Fibroblast of villous mesenchyme (primary cell): ENCODE results near the gene CDK6. TPM values are rescaled to one million over a fixed set of nuclear protein-coding genes. Genes with fewer than 3 reads are reported as not detected.
A peak's percentile ranks its signal among the peaks of the same experiment; 100 is the strongest.

Experiments
- DNase-seq: peaks from one replicate; pipeline ENCODE4 v3.0.0-alpha.2; 2010; ENCODE audit warnings: low read depth
- H3K4me3 ChIP-seq: 2 replicates; pipeline ENCODE4 v1.5.1; 2011; ENCODE audit warnings: low read depth, mild to moderate bottlenecking, low read length
- total RNA-seq: library from RNA; depleted of rRNA; stranded (reverse); fragments of >200 nt; gene quantifications from 2 replicates; pipeline ENCODE4 v1.2.3, GENCODE V29; 2012
- TF ChIP-seq, protein P1 (sequence below): IDR thresholded peaks from 2 replicates; pipeline ENCODE4 v1.5.1; 2012; ENCODE audit warnings: low read depth, mild to moderate bottlenecking, low read length; ENCODE audit not compliant: insufficient read depth

CDK6 gene
- total RNA-seq, 1 donor: 30.7 TPM

DNA sequence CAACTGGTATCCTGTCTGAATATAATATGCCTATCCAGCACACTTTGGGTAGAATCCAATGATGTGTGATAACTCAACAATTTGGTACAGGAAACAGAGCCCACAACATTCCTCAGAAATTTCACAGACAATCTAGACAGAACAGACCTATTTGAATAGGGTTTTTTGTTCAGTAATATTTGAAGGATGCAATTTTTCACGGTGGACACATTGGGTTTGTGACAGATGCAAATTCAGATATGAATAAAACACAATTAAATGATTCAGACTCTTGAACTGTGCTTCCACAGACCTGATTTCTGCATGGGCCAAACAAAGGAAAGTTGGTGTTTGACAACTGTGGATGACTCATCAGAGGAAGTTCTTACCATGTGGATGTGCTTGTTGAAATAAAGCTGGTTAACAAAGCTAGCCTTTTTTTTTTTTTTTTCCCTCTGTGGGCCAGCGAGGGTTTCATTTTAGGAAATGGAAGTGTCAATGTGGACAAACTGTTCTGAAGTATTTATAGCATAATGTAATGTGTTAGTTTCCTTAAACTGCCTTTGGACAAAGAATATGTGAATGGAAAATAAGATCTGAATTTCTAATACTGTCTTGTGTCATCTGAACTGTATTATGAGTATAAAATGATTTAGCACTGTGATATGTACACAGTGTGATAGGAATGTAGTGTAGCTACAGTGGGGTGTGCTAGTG is 203.0 kb downstream of the CDK6 start:
- peak; percentile 83 for DNase-seq
- no peak overlapping the region for H3K4me3 ChIP-seq
- TF ChIP-seq, protein P1, sequence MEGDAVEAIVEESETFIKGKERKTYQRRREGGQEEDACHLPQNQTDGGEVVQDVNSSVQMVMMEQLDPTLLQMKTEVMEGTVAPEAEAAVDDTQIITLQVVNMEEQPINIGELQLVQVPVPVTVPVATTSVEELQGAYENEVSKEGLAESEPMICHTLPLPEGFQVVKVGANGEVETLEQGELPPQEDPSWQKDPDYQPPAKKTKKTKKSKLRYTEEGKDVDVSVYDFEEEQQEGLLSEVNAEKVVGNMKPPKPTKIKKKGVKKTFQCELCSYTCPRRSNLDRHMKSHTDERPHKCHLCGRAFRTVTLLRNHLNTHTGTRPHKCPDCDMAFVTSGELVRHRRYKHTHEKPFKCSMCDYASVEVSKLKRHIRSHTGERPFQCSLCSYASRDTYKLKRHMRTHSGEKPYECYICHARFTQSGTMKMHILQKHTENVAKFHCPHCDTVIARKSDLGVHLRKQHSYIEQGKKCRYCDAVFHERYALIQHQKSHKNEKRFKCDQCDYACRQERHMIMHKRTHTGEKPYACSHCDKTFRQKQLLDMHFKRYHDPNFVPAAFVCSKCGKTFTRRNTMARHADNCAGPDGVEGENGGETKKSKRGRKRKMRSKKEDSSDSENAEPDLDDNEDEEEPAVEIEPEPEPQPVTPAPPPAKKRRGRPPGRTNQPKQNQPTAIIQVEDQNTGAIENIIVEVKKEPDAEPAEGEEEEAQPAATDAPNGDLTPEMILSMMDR: no peak

DNA sequence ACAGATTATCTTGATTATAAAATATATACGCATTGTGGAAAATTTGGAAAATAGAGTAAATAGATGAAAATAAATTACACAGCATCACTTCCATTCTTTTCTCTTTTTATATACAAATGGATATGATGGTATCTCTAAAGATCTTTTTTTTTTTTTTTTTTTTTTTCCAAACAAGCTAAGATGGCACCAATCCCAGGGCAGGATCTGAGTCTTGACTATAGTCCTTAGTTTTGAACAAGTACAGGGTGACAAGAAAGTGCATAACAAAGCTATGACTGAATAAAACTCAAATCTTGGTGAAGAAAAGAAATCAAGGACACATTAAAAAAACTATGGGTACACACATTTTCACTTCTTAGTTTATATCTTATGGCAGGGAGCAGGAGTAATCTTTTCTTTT is 203.6 kb downstream of the CDK6 start:
- no peak overlapping the region for H3K4me3 ChIP-seq
- no peak for DNase-seq
- TF ChIP-seq, protein P1: no peak

DNA sequence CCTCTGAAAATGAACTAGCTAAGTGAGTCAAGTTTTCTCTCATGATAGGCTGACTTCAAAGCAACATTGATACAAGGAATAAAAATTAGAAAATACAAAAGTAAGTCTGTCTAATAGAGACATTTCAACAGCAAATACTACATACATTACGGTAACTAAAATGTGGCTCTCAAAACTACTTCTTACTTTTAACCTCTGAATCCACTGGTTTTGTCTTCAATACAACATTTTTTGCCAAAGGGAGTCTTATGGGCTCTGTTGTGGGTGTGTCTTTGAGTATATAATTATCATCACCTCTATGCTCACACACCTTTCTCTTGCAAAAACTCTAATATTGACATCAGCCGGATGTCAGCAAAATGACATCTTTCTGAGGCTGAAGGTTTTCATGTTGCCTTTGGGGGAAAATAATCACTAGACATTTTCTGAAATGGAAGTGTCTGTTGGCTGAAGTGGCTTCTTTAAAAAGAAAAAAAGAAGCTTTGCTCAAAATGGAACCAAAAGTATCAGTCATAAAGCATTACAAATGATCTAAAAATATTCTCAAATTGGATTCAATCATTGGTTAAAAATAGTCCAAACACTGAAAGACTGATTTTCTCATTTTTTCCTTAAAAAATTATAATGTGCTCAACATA is 204.4 kb downstream of the CDK6 start:
- no peak overlapping the region for H3K4me3 ChIP-seq
- no peak for DNase-seq
- TF ChIP-seq, protein P1: no peak

DNA sequence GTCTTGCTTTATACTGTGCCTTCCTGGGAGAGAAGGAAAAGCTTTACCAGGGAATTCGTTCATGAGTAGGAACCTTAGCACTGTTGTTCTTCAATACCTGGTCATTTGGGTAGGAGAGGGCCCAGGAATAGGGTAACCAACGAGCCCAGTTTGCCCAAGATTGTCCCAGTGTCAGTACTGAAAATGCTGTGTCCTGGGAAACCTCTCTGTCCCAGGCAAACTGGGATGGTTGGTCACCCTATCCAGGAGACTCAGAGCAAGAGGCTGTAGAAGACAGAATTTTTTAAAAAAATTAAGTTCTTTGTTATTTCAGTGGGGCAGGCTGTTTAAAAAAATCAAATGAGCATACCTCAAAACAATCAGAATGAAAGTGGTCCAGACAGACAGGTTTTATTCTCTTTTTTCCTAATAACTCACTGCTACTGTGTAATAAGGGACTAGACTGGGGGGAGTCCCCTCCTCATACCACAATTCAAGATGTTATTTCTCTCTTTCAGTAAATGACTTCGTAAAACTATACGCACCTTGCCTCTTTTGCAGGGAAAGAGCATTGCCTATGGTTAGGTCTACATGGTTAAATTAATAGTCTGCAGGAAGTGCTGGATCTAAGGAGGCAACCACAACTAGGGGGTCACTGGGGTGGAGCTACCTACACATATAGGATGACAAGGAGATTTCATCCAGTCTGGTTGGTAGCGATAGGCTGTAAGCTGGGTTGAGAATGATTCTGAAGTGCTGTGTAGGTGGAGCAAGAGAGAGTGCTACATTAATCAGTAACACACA is 205.1 kb downstream of the CDK6 start:
- no peak for DNase-seq
- TF ChIP-seq, protein P1: no peak
- H3K4me3 ChIP-seq: no peak overlapping the region

DNA sequence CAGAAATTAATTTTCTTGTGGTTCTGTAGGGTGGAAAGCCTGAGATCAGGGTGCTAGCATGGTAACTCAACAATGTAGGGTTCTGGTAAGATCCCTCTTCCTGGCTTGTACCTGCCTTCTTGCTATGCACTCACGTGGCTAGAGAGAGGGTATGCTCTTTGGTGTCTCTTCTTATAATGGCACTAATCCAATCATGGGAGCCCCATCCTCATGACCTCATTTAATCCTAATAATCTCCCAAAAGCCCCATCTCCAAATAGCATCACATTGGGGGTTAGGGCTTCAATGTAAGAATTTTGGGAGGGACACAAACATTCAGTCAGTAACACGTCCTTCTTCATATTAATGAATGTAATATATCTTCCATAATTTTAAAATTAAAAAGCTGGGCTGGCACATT is 206.6 kb downstream of the CDK6 start:
- no peak for DNase-seq
- TF ChIP-seq, protein P1: no peak
- no peak overlapping the region for H3K4me3 ChIP-seq

DNA sequence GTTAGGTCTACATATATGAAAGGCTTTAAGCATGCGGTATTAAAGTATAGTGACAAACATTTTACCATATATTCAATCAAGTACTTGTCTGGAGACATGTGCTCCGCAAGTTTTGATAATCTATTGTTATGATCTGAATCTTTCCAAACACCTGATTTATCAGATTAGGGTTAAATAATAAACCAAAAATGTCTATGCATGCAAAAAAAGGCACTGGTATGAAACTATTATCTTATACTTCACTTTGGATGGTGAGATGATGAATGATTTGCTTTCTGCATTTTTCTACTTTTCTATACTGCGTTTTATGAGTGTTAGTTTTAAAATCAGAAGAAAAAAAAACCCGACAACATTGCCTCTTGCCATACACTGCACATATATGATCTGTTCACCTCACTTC is 208.4 kb downstream of the CDK6 start:
- no peak overlapping the region for H3K4me3 ChIP-seq
- DNase-seq: no peak
- TF ChIP-seq, protein P1: no peak
